SK-N-SH (cell line): Measurements from ENCODE around the gene IL16. TPM values are rescaled to one million over a fixed set of nuclear protein-coding genes. Genes with fewer than 3 reads are reported as not detected.

ENCODE experiments used
- CTCF ChIA-PET: fragments of 300-600, 350-600 bp; formaldehyde crosslinking; extraction: SDS; loops from one replicate; lab custom pipeline; 2021; lab: Yijun Ruan, JAX
- POLR2A ChIA-PET: fragments of 350-600 bp; sonication (Branson Sonifier 250); formaldehyde crosslinking; extraction: SDS; loops from one replicate; lab custom pipeline; 2020; ENCODE audit warnings: antibody characterized with exemption, inconsistent platforms; lab: Yijun Ruan, JAX
- DNase-seq: peaks from one replicate; pipeline ENCODE4 v3.0.0; 2012
- H2AFZ ChIP-seq: fragments of 200-600 bp; sonication (generic); 2 replicates; pipeline ENCODE4 v1.8.1; 2016; ENCODE audit warnings: antibody characterized with exemption, mild to moderate bottlenecking, low read depth
- H3F3A ChIP-seq: fragments of 200-600 bp; sonication (generic); replicated peaks from 2 replicates; pipeline ENCODE3; 2016; ENCODE audit warnings: antibody characterized with exemption, mild to moderate bottlenecking; ENCODE audit not compliant: insufficient read depth
- H3K27ac ChIP-seq, 2 experiments: fragments of 200-500 bp in 1 of 2; fragments of 200-600 bp in 1 of 2; sonication (Bioruptor generic) in 1 of 2; sonication (generic), shearing (Covaris generic) in 1 of 2; 2 replicates each; pipeline versions ENCODE4 v1.5.1 to v1.6.1; 2014 to 2016; ENCODE audit warnings: low read depth in 2 of 2, inconsistent platforms in 1 of 2, low read length in 1 of 2, mild to moderate bottlenecking in 1 of 2, mixed read lengths in 1 of 2
- H3K27me3 ChIP-seq: fragments of 200-600 bp; sonication (generic), shearing (Covaris generic); 2 replicates; pipeline ENCODE4 v1.6.1; 2016; ENCODE audit warnings: mixed run types; ENCODE audit not compliant: insufficient read depth
- H3K36me3 ChIP-seq, 2 experiments: fragments of 200-500 bp in 1 of 2; fragments of 200-600 bp in 1 of 2; sonication (Bioruptor generic) in 1 of 2; sonication (generic) in 1 of 2; replicated peaks in 1 of 2; 2 replicates each; pipeline versions ENCODE3 to v1.5.1; 2014 to 2016; ENCODE audit warnings: low read length in 1 of 2, mild to moderate bottlenecking in 1 of 2; ENCODE audit not compliant: insufficient read depth in 2 of 2, control insufficient read depth in 1 of 2
- H3K4me1 ChIP-seq, 2 experiments: fragments of 200-500 bp in 1 of 2; fragments of 200-600 bp in 1 of 2; sonication (Bioruptor generic) in 1 of 2; sonication (generic), shearing (Covaris generic) in 1 of 2; 2 replicates each; pipeline versions ENCODE4 v1.5.1 to v1.6.1; 2014 to 2016; ENCODE audit warnings: low read depth in 1 of 2, low read length in 1 of 2, mixed run types in 1 of 2; ENCODE audit not compliant: insufficient read depth in 2 of 2, control insufficient read depth in 1 of 2
- H3K4me2 ChIP-seq: fragments of 200-600 bp; sonication (generic), shearing (Covaris generic); 2 replicates; pipeline ENCODE4 v1.6.1; 2017; ENCODE audit warnings: mixed run types
- H3K4me3 ChIP-seq, 2 experiments: fragments of 200-500 bp in 1 of 2; fragments of 200-600 bp in 1 of 2; sonication (Bioruptor generic) in 1 of 2; sonication (generic), shearing (Covaris generic) in 1 of 2; 2 replicates each; pipeline versions ENCODE4 v1.5.1 to v1.8.1; 2014 to 2016; ENCODE audit warnings: low read depth in 2 of 2, inconsistent platforms in 1 of 2, low read length in 1 of 2, mild to moderate bottlenecking in 1 of 2, mixed read lengths in 1 of 2, moderate library complexity in 1 of 2
- H3K79me2 ChIP-seq: fragments of 200-600 bp; sonication (generic); 2 replicates; pipeline ENCODE4 v1.8.1; 2017; ENCODE audit warnings: mild to moderate bottlenecking; ENCODE audit not compliant: insufficient read depth
- H3K9ac ChIP-seq: fragments of 200-600 bp; sonication (generic); 2 replicates; pipeline ENCODE4 v1.6.1; 2017; ENCODE audit warnings: mixed run types
- H3K9me2 ChIP-seq: fragments of 200-600 bp; sonication (generic); 2 replicates; pipeline ENCODE4 v1.6.1; 2017; ENCODE audit warnings: mixed run types
- H3K9me3 ChIP-seq: fragments of 200-600 bp; sonication (generic); 2 replicates; pipeline ENCODE4 v1.6.1; 2017; ENCODE audit warnings: mixed run types, mild to moderate bottlenecking, moderate library complexity
- H4K20me1 ChIP-seq: fragments of 200-600 bp; sonication (generic); 2 replicates; pipeline ENCODE4 v1.6.1; 2017; ENCODE audit warnings: mild to moderate bottlenecking, mixed run types; ENCODE audit not compliant: insufficient read depth
- CHD2 ChIP-seq: fragments of 150-350 bp; IDR thresholded peaks from 2 replicates; pipeline ENCODE4 v1.6.1; 2018; ENCODE audit warnings: low read length; ENCODE audit not compliant: partially characterized antibody
- CTCF ChIP-seq: fragments of 200-600 bp; sonication (generic); IDR thresholded peaks from 2 replicates; pipeline ENCODE4 v1.6.1; 2017; ENCODE audit warnings: antibody characterized with exemption, mild to moderate bottlenecking, moderate library complexity
- EZH2phosphoT487 ChIP-seq: fragments of 200-600 bp; sonication (generic); IDR thresholded peaks from 2 replicates; pipeline ENCODE4 v1.6.1; 2017; ENCODE audit warnings: low read depth, mixed run types, mild to moderate bottlenecking, antibody characterized with exemption, moderate library complexity, borderline replicate concordance
- FOXJ3 ChIP-seq: sonication (generic); formaldehyde crosslinking; IDR thresholded peaks from 2 replicates; pipeline ENCODE4 v1.5.1; 2020; ENCODE audit warnings: mild to moderate bottlenecking, missing genetic modification reagents
- GATA2 ChIP-seq: sonication (generic); formaldehyde crosslinking; IDR thresholded peaks from 2 replicates; pipeline ENCODE4 v1.5.0; 2020; ENCODE audit warnings: mild to moderate bottlenecking, missing genetic modification reagents
- JUND ChIP-seq: IDR thresholded peaks from 2 replicates; pipeline ENCODE4 v1.4.0; 2012
- MEF2A ChIP-seq: IDR thresholded peaks from 2 replicates; pipeline ENCODE4 v1.4.0; 2012; ENCODE audit warnings: low read depth, borderline replicate concordance
- NRF1 ChIP-seq: IDR thresholded peaks from 2 replicates; pipeline ENCODE4 v1.6.1; 2012; ENCODE audit warnings: low read depth, mild to moderate bottlenecking, low read length
- POLR2AphosphoS5 ChIP-seq: IDR thresholded peaks from 2 replicates; pipeline ENCODE4 v1.6.1; 2012; ENCODE audit warnings: low read depth, low read length
- RAD21 ChIP-seq: IDR thresholded peaks from 2 replicates; pipeline ENCODE4 v1.6.1; 2012; ENCODE audit warnings: mild to moderate bottlenecking, low read length
- REST ChIP-seq: IDR thresholded peaks from 2 replicates; pipeline ENCODE4 v1.6.1; 2012; ENCODE audit warnings: mild to moderate bottlenecking, low read depth, low read length, moderate library complexity
- RFX5 ChIP-seq: IDR thresholded peaks from 2 replicates; pipeline ENCODE4 v1.6.1; 2012; ENCODE audit warnings: mild to moderate bottlenecking, improper control_type of control experiment, low read length
- RXRA ChIP-seq: IDR thresholded peaks from 2 replicates; pipeline ENCODE4 v1.4.0; 2012; ENCODE audit warnings: low read depth, mild to moderate bottlenecking, borderline replicate concordance
- TAF1 ChIP-seq: IDR thresholded peaks from 2 replicates; pipeline ENCODE4 v1.6.1; 2012; ENCODE audit warnings: low read depth, mild to moderate bottlenecking, low read length, moderate library complexity, borderline replicate concordance
- ZBTB33 ChIP-seq: IDR thresholded peaks from 2 replicates; pipeline ENCODE4 v1.4.0; 2012; ENCODE audit warnings: low read depth, borderline replicate concordance
- WGBS: methylation state at CpG from one replicate; pipeline ENCODE4 v1.1.6; 2017; ENCODE audit warnings: low lambda C conversion rate; 5-methylcytosine and 5-hydroxymethylcytosine counted together
- polyA plus RNA-seq, 3 experiments: library from polyadenylated mRNA; depleted of rRNA; stranded (reverse); fragments of >200 nt; gene quantifications; 2 replicates each; pipeline ENCODE4 v1.2.3, GENCODE V29; 2012

IL16 gene
- polyA plus RNA-seq, 1 of the 3 experiments (the other 2 are of a cell fraction): not detected

DNA sequence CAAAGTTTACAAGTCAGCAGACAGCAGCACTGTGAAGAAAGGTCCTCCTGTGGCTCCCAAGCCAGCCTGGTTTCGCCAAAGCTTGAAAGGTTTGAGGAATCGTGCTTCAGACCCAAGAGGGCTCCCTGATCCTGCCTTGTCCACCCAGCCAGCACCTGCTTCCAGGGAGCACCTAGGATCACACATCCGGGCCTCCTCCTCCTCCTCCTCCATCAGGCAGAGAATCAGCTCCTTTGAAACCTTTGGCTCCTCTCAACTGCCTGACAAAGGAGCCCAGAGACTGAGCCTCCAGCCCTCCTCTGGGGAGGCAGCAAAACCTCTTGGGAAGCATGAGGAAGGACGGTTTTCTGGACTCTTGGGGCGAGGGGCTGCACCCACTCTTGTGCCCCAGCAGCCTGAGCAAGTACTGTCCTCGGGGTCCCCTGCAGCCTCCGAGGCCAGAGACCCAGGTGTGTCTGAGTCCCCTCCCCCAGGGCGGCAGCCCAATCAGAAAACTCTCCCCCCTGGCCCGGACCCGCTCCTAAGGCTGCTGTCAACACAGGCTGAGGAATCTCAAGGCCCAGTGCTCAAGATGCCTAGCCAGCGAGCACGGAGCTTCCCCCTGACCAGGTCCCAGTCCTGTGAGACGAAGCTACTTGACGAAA lies 103.1 kb downstream of the IL16 start (continued):
- TF ChIP-seq REST (no peak), POLR2AphosphoS5 (no peak), CHD2 (no peak), FOXJ3 (CRISPR knock-in tag) (no peak), RXRA (no peak)

DNA sequence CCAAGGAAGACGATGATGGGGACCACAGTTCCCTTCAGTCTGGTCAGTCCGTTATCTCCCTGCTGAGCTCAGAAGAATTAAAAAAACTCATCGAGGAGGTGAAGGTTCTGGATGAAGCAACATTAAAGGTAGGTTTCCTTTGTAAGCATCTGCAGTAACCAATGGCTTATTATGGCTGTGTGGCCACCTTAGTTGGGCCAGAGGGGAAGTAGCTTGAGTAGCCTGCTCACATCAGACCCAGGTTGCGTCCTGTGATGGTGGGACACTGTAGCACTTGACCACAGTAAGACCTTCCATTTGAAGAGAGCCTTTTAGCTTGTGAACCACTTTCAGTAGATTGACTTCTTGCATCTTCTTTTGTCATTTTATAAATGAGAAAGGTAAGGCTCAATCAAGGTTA lies 104.7 kb downstream of the IL16 start:
- Histone ChIP-seq H4K20me1 (no peaks in the 10 kb centered on the region), H3K27me3 (peaks cover 8% of the 10 kb centered on the region; the same call in 1 of the 2 replicates), H2AFZ (no peak overlapping the region), H3K9me3 (no peaks in the 10 kb centered on the region), H3F3A (no peaks in the 10 kb centered on the region), H3K4me1 (peaks cover 11 to 17% of the 10 kb centered on the region in 2 experiments; a peak in 3 of 4 replicates), H3K4me2 (no peak overlapping the region), H3K9me2 (no peaks in the 10 kb centered on the region), H3K27ac (no peak overlapping the region), H3K79me2 (no peaks in the 10 kb centered on the region), H3K9ac (no peak overlapping the region), H3K4me3 (no peak overlapping the region), H3K36me3 (no peaks in the 10 kb centered on the region)
- ChIA-PET CTCF (interaction anchor here (1.0 to 2.0 kb wide), 4 partner anchors 8 to 35 kb away, joined by 4 to 9 read pairs (median 4); no protein-coding TSS in a partner anchor), POLR2A (no interaction called here)
- 44% methylated on average over 4 of the region's 4 CpGs for WGBS
- no peak for DNase-seq
- TF ChIP-seq NRF1: no peak
- TF ChIP-seq EZH2phosphoT487: no peak
- TF ChIP-seq JUND: no peak

DNA sequence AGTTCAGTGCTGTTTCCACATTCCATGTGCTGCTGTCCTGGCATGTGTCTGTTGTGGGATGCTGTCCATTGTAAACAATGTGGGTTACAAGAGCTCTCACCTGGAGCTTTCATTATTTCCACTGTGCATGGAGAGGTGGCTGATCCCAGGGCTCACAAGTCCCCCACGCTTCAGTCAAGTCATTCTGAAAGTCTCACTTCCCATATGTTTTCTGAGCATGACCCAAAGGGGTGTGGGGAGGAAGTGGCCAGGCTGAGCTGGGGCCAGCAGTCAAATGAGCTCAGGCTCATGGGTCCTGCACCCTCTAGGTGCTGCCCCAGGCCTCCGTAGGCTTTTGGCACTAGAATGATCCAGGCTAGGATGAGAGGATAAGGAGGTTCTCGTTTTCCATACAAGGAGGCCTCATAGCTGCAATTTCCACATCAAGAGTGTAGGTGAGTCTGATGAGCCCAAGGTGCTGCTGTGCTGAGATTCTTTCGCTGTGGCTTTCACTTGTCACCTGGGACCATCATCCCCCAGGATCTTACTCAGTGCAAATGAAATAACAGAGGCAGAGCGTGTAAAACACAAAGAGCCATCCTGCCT lies 105.2 kb downstream of the IL16 start:
- Histone ChIP-seq H3K4me2 (no peak overlapping the region), H3K9me2 (no peaks in the 10 kb centered on the region), H3K36me3 (no peaks in the 10 kb centered on the region), H4K20me1 (no peaks in the 10 kb centered on the region), H3K27me3 (peaks cover 8% of the 10 kb centered on the region; the same call in 1 of the 2 replicates), H3F3A (no peaks in the 10 kb centered on the region), H2AFZ (no peak overlapping the region), H3K9me3 (no peaks in the 10 kb centered on the region), H3K27ac (no peak overlapping the region), H3K9ac (no peak overlapping the region), H3K4me1 (peaks cover 11 to 16% of the 10 kb centered on the region in 2 experiments; a peak in 3 of 4 replicates)
- ChIA-PET POLR2A (no interaction called here), CTCF (interaction anchor here (1.0 to 2.0 kb wide), 4 partner anchors 9 to 36 kb away, joined by 4 to 9 read pairs (median 4); no protein-coding TSS in a partner anchor)
- no peak for DNase-seq
- 42% methylated on average over 5 of the region's 5 CpGs for WGBS
- TF ChIP-seq MEF2A: no peak
- TF ChIP-seq RFX5: no peak
- no peak for TF ChIP-seq CTCF
- TF ChIP-seq ZBTB33: no peak
- TF ChIP-seq TAF1: no peak
- no peak for TF ChIP-seq RAD21
- TF ChIP-seq GATA2: no peak
- TF ChIP-seq, all 33 proteins: peak for 0
- no peaks in the 10 kb centered on the region for H3K79me2 ChIP-seq
- H3K4me3 ChIP-seq: no peak overlapping the region
